CD4-positive, alpha-beta T cell treated with Interleukin-4 for 1 hour (primary cell): ENCODE measurements around the gene RASIP1.
"Not testable (repeated sequence)": the region's sequence is repeated elsewhere in the genome, so short reads cannot be mapped to it uniquely, and the experiment has no call there.

Source experiments
- DNase-seq, 2 donors: peaks; one replicate each; pipeline ENCODE4 v3.0.0-alpha.2; 2020 to 2022

Gene RASIP1

DNA sequence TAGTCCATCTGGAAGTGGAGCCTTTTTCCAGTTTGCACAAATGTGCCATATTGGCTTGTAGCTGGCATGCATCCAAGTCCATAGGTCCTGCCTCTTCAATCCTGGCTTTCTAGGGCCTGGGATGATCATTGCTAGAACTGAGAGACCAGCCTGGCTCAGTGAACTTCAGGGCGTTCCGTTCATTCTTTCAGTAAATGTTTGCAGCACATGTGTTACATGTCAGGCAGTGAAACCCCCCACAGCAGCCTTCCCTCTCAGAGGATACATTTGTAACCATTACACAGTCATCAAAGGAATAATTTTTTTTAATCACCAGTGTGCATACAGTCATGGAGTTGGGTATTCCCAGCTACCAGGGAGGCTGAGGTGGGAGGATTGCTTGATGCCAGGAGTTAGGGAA, 35.0 kb downstream of the RASIP1 start:
- DNase-seq: no peak

GRCh38 chr19:48703316-48703715, 37.1 kb downstream of the RASIP1 start:
- no peak for DNase-seq

- no peak for DNase-seq
Measured at GRCh38 chr19:48702701-48703100, 37.7 kb downstream of the RASIP1 start.

GRCh38 chr19:48698046-48698445, 42.4 kb downstream of the RASIP1 start:
- DNase-seq: no peak

GRCh38 chr19:48696353-48697010, 43.9 kb downstream of the RASIP1 start:
- DNase-seq: no peak

DNA sequence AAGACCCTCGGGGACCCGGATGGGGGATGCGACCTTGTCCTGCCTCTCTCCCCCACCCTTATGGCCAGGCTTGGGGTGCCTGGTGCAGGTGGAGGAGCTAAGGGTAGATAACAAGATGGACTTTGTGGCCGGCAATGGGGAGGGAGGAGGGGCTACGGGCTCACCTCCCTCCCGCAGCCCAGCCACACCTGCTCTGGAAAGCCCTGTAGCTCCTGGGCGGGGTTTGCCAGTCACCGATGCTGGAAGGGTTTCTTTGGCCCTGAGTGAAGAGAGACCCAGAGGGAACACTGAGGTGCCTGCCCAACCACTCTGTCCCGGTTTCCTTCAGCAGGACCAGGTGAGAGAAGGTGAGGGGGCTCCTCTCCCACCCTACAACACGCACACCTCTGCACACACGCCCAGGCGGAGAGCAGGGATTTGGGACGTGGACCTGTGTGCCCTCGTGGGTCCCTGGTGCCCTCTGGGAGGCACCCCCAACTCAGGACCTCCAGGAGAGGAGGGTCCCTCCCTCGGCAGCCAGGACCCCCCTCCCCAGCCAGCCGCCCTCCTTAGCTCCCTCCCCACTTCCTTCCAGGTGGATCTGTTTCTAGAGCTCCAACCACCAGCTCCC, 44.6 kb downstream of the RASIP1 start, which contains the start of gene FUT2:
Gene FUT2, plus strand, starts transcription at position 229 of the 610 bp plus-strand sequence. CDS start 6,986 bp downstream, outside the sequence.
- no peak for DNase-seq

- not testable (repeated sequence) for DNase-seq
Measured at GRCh38 chr19:48693629-48694028, 46.8 kb downstream of the RASIP1 start.

GRCh38 chr19:48689449-48689848, 51.0 kb downstream of the RASIP1 start:
- no peak for DNase-seq

- no peak for DNase-seq
Measured at GRCh38 chr19:48687776-48688175, 52.6 kb downstream of the RASIP1 start.

DNA sequence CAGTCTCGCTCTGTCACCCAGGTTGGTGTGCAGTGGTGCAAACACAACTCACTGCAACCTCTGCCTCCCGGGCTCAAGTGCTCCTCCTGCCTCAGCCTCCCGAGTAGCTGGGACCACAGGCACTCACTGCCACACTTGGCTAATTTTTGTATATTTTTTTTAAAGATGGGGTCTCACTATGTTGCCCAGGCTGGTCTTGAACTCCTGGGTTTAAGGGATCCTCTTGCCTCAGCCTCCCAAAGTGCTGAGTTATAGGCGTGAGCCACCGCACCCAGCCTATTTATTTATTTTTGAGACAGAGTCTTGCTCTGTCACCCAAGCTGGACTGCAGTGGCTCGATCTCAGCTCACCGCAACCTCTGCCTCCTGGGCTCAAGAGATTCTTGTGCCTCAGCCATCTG, 53.8 kb downstream of the RASIP1 start:
- not testable (repeated sequence) for DNase-seq

DNA sequence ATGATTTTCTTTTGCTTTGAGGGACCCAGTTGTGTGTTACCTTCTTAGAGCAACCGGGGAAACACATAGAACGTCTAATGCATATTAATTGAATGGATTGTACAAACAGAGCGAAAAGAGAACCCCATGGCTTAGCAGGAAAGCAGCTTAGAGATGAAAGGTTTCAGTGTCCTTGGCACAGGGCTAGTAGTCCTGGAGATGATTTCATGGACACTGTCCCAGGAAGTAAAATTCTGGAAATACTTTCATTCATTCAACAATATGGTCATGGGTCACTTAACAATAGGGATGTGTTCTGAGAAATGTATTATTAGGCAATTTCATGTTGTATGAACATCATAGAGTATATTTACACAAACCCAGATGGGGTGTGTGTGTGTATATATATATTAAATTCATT, 54.3 kb downstream of the RASIP1 start:
- DNase-seq: no peak

DNA sequence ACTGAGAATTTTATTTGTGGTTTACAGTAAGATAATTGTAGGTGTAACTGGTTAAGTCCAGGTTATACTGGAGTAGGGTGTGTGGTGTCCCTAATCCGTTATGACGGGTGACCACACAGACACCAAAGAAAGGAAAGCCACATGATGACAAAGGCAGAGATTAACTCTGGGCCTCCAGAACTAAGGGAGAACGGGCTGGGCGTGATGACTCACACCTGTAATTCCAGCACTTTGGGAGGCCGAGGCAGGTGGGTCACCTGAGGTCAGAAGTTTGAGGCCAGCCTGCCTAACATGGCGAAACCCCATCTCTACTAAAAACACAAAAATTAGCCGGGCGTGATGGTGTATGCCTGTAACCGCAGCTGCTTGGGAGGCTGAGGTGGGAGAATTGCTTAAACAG, 54.8 kb downstream of the RASIP1 start:
- DNase-seq: no peak

- DNase-seq: peak; percentile 12 to 65
Measured at GRCh38 chr19:48683349-48683748, 57.1 kb downstream of the RASIP1 start.

- no peak for DNase-seq
Measured at GRCh38 chr19:48681127-48681470, 59.3 kb downstream of the RASIP1 start.

DNA sequence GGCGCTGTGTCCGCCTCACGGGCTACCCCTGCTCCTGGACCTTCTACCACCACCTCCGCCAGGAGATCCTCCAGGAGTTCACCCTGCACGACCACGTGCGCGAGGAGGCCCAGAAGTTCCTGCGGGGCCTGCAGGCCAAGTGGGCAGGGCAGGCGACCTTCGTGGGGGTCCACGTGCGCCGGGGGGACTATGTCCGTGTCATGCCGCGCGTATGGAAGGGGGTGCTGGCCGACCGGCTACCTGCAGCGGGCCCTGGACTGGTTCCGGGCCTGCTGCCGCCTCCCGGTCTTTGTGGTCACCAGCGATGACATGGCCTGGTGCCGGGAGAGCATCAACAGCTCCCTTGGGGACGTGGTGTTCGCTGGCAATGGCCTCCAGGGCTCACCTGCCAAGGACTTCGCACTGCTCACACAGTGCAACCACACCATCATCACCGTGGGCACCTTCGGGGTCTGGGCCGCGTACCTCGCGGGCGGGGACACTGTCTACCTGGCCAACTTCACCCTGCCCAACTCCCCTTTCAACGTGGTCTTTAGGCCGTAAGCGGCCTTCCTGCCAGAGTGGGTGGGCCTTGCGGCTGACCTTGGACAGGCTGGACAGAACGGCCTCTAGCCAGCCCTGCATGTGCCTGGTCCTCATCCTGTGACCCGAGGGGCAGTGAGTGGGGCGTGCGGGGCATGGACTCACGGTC, 59.8 kb downstream of the RASIP1 start:
- DNase-seq: no peak

- DNase-seq: not testable (repeated sequence)
Measured at GRCh38 chr19:48680006-48680405, 60.4 kb downstream of the RASIP1 start.

DNA sequence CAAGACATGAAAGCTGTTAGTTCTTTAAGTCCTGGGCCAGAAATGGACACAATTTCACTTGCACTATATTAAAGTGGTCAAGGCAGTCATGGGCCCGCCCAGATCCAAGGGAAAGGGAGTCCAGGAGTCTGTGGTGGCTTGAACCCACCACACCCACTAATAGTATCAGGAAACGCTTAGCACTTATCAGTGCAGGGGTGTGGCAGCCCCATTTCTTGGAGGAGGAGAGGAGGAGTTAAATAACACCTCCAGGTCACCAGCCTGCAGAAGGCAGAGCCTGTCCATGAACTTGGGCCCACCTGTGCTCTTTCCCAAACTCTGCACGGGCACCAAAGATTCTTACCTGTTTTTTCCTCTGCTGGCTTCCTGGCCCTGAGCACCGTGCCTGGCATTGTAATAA, 62.2 kb downstream of the RASIP1 start:
- no peak for DNase-seq

- no peak for DNase-seq
Measured at GRCh38 chr19:48676887-48677286, 63.5 kb downstream of the RASIP1 start.

GRCh38 chr19:48676487-48676886, 63.9 kb downstream of the RASIP1 start:
- no peak for DNase-seq

DNA sequence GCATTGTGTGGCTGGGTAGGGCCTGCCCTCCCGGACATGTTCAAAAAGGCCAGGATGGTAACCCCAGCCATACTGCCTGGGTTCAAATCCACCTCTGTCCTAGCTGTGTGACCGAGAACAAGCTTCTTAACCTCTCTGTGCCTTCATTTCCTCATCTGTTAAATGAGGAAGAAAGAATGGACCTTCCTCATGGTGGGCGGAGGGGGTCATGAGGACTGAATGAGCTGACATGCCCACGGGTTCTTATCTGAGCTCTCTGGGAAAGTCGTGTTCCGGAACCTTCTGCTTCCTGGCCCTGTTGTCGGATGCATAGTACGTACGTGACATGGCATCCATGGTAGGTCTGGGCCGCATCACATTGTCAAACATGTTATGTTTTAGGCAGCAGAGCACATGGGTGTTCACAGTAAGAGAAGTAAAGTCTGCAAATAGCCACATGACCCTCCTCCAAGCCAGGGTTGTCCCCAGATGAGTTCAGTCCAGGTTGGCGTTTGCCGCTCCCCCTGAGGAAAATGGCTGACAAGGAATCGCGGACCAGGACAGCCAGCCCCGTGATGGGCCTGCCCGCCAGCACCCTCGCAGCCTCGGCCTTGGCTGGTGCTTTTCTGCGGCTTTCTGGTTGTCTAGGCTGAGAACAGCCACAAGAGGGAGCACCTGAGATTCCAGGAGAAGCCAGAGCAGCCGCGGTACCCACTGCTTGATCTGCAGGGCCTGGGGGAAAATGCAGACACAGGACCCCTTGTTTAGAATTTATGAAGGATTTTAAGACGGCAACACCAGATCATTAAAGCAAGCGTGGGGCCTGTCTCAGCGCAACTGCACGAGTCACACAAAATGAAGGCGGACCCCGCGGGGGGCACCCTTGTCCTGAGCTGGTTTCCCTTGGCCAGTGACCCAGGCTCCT, 65.2 kb downstream of the RASIP1 start:
- peak; percentile 82 to 84 for DNase-seq

GRCh38 chr19:48674216-48674809, 66.1 kb downstream of the RASIP1 start:
- DNase-seq: no peak

DNA sequence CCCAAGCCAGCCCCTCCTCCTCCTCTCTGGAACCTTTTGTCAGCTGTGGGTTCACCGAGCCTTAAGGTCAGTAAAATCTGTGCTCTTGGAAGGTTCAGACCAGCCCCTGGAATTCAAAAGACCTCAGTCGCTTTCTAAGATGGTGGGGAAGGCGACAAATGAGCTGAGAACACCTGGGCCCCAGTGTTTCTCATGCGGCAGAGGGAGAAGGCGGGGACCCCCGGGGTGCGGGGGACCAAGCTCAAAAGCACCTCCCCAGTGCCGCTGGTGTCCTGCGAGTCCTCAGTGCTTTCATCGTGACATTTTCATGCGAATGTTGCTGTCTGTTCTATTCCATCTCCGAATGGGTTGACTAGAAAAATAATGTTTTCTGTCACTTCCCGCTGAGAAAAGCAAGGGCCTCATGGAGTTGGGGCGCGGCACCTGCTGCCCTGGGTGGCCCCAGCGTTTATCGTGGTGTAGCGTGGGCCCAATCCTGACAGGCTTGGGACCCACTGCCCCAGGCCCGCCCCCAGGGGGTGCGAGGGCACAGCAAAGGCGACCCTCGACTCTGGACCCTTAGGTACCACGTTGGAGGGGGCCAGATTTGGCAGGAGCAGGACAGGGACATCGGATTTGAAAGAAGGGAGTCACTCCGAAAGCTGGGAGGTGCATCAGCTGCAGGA, 66.8 kb downstream of the RASIP1 start:
- DNase-seq: no peak
